Fibroblast of lung (primary cell): ENCODE data around the gene PLXNA4. TPM values are rescaled to one million over a fixed set of nuclear protein-coding genes. Genes with fewer than 3 reads are reported as not detected.
A peak's percentile ranks its signal among the peaks of the same experiment; 100 is the strongest.

Source experiments
- DNase-seq, 2 donors: peaks; one replicate each; pipeline versions ENCODE4 v3.0.0 to v3.0.0-alpha.2; 2010; ENCODE audit warnings: low read depth in 2 of 2
- H2AFZ ChIP-seq: 2 replicates; pipeline ENCODE4 v1.5.1; 2012; ENCODE audit warnings: low read length, control low read depth, inconsistent platforms
- H3K27ac ChIP-seq: 2 replicates; pipeline ENCODE4 v1.5.1; 2011; ENCODE audit warnings: low read length, control low read depth; ENCODE audit not compliant: insufficient read depth
- H3K27me3 ChIP-seq: 2 replicates; pipeline ENCODE4 v1.5.1; 2011; ENCODE audit warnings: mild to moderate bottlenecking, low read length; ENCODE audit not compliant: control insufficient read depth, insufficient read depth
- H3K36me3 ChIP-seq: 2 replicates; pipeline ENCODE4 v1.5.1; 2011; ENCODE audit warnings: low read length; ENCODE audit not compliant: control insufficient read depth, insufficient read depth
- H3K4me1 ChIP-seq: 2 replicates; pipeline ENCODE4 v1.5.1; 2011; ENCODE audit warnings: low read length; ENCODE audit not compliant: control insufficient read depth, insufficient read depth; ENCODE audit errors: extremely low read depth
- H3K4me2 ChIP-seq: 2 replicates; pipeline ENCODE4 v1.5.1; 2011; ENCODE audit warnings: low read length, control low read depth; ENCODE audit not compliant: insufficient read depth; ENCODE audit errors: extremely low read depth
- H3K4me3 ChIP-seq, 4 experiments: fragments of 200-600 bp in 1 of 4; sonication (generic) in 1 of 4; replicated peaks in 1 of 4; 2 replicates each; pipeline ENCODE4 v1.5.1; 2011 to 2016; ENCODE audit warnings: low read length in 4 of 4, low read depth in 3 of 4, mild to moderate bottlenecking in 3 of 4, control low read depth in 2 of 4, inconsistent platforms in 1 of 4, mixed read lengths in 1 of 4; ENCODE audit not compliant: insufficient read depth in 1 of 4; ENCODE audit errors: control extremely low read depth in 1 of 4
- H3K79me2 ChIP-seq: 2 replicates; pipeline ENCODE4 v1.5.1; 2012; ENCODE audit warnings: mild to moderate bottlenecking, low read length, inconsistent platforms; ENCODE audit not compliant: control insufficient read depth, insufficient read depth
- H3K9ac ChIP-seq: 2 replicates; pipeline ENCODE4 v1.5.1; 2011; ENCODE audit warnings: mild to moderate bottlenecking, low read length, control low read depth; ENCODE audit not compliant: insufficient read depth
- H3K9me3 ChIP-seq: 2 replicates; pipeline ENCODE4 v1.5.1; 2012; ENCODE audit warnings: low read depth, low read length; ENCODE audit not compliant: control insufficient read depth, insufficient read depth
- H4K20me1 ChIP-seq: 2 replicates; pipeline ENCODE4 v1.5.1; 2011; ENCODE audit warnings: low read length; ENCODE audit not compliant: control insufficient read depth, insufficient read depth; ENCODE audit errors: extremely low read depth
- CTCF ChIP-seq, 2 donors: IDR thresholded peaks in 1 of 2; conservative IDR thresholded peaks in 1 of 2; 1 replicate in 1 of 2; 2 replicates in 1 of 2; pipeline ENCODE4 v1.5.1; 2011 to 2012; ENCODE audit warnings: low read length in 2 of 2, control low read depth in 1 of 2, inconsistent platforms in 1 of 2, low read depth in 1 of 2, mild to moderate bottlenecking in 1 of 2
- EZH2 ChIP-seq: IDR thresholded peaks from 2 replicates; pipeline ENCODE4 v1.5.1; 2012; ENCODE audit warnings: low read length, control low read depth, mild to moderate bottlenecking; ENCODE audit errors: missing control alignments
- polyA plus RNA-seq, 2 donors: library from polyadenylated mRNA; depleted of rRNA in 1 of 2; stranded (reverse) in 1 of 2; unstranded in 1 of 2; fragments of >200 nt; gene quantifications; 2 replicates each; pipeline ENCODE4 v1.2.1, GENCODE V29; 2011 to 2012; ENCODE audit warnings: missing spikeins in 1 of 2
- total RNA-seq: library from RNA; depleted of rRNA; stranded (reverse); fragments of >200 nt; gene quantifications from 2 replicates; pipeline ENCODE4 v1.2.1, GENCODE V29; 2014

Gene PLXNA4
- total and polyA plus RNA-seq, 2 donors (not counting 1 experiment from before 2014, with no cell fraction given) = 1.2 to 1.5 TPM

- H3K27me3 ChIP-seq = no peaks in the 10 kb centered on the region
- no peaks in the 10 kb centered on the region for H3K36me3 ChIP-seq
- H3K27ac ChIP-seq = no peak overlapping the region
- no peaks in the 10 kb centered on the region for H4K20me1 ChIP-seq
- DNase-seq = peak in 1 of 2 donors; percentile 26
- H3K9me3 ChIP-seq = no peaks in the 10 kb centered on the region
- no peak overlapping the region for H3K4me3 ChIP-seq
- TF ChIP-seq CTCF (conservative IDR thresholded peaks at IDR 0.05 in 1 of 2, IDR thresholded peaks at IDR 0.05 in 1 of 2; ENCODE audit: low read depth in 1 of 2, low read length in 2 of 2) (no peak), EZH2 (no peak)
- no peak overlapping the region for H3K9ac ChIP-seq
- H3K79me2 ChIP-seq = no peaks in the 10 kb centered on the region
- H3K4me1 ChIP-seq = no peaks in the 10 kb centered on the region
- H3K4me2 ChIP-seq = no peak overlapping the region
- H2AFZ ChIP-seq = no peak overlapping the region
Observed at GRCh38 chr7:132311733-132312132, 264.5 kb downstream of the PLXNA4 start.

- DNase-seq = no peak
- TF ChIP-seq CTCF (conservative IDR thresholded peaks at IDR 0.05 in 1 of 2, IDR thresholded peaks at IDR 0.05 in 1 of 2; ENCODE audit: low read depth in 1 of 2, low read length in 2 of 2) (no peak), EZH2 (no peak)
- no peaks in the 10 kb centered on the region for H3K79me2 ChIP-seq
- no peaks in the 10 kb centered on the region for H3K27me3 ChIP-seq
- no peaks in the 10 kb centered on the region for H3K36me3 ChIP-seq
- no peak overlapping the region for H3K9ac ChIP-seq
- H3K4me1 ChIP-seq = no peaks in the 10 kb centered on the region
- H3K4me3 ChIP-seq = no peak overlapping the region
- no peak overlapping the region for H2AFZ ChIP-seq
- no peaks in the 10 kb centered on the region for H3K9me3 ChIP-seq
- H3K27ac ChIP-seq = no peak overlapping the region
- no peak overlapping the region for H3K4me2 ChIP-seq
- no peaks in the 10 kb centered on the region for H4K20me1 ChIP-seq
Observed at GRCh38 chr7:132309102-132309805, 267.0 kb downstream of the PLXNA4 start.

DNA sequence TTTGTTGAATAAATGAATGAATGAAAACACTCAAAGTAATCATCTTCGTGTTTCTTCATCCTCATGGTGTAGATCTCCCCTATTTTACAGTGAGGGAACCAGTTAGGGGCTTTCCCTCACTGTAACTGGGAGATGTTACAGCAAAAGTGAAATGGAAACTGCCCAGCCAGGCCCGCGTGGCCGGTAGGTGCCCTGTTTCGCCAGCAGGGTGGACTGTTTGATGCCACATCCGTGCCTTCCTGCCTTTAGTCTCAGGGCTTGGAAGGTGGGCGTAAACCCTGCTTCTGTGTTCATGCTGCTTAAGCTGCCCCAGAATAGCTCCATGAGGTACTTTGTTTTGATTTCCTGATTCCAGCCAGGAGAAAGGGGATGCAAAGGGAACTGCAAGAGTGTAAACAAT lies 268.8 kb downstream of the PLXNA4 start:
- TF ChIP-seq CTCF (conservative IDR thresholded peaks at IDR 0.05 in 1 of 2, IDR thresholded peaks at IDR 0.05 in 1 of 2; ENCODE audit: low read depth in 1 of 2, low read length in 2 of 2) = no peak
- no peak for TF ChIP-seq EZH2

More for the DNA sequence above, 268.8 kb downstream of the PLXNA4 start:
- H3K27ac ChIP-seq = no peak overlapping the region
- no peak overlapping the region for H3K4me3 ChIP-seq
- H2AFZ ChIP-seq = no peak overlapping the region
- H3K27me3 ChIP-seq = no peaks in the 10 kb centered on the region
- H3K9me3 ChIP-seq = no peaks in the 10 kb centered on the region
- no peak for DNase-seq
- H3K9ac ChIP-seq = no peak overlapping the region
- H3K36me3 ChIP-seq = no peaks in the 10 kb centered on the region
- H4K20me1 ChIP-seq = no peaks in the 10 kb centered on the region
- H3K4me2 ChIP-seq = no peak overlapping the region
- H3K4me1 ChIP-seq = no peaks in the 10 kb centered on the region
- H3K79me2 ChIP-seq = no peaks in the 10 kb centered on the region
